ENCODE results near the gene UHRF1.
"Not testable (repeated sequence)": the region's sequence is repeated elsewhere in the genome, so short reads cannot be mapped to it uniquely, and the experiment has no call there.

UHRF1 gene

GRCh38 chr19:4879041-4879440 is 30.3 kb upstream of the UHRF1 start:
- H3K4me1 ChIP-seq (ENCODE audit: control insufficient read depth, insufficient read depth, low read length), result peaks cover 5% of the 10 kb centered on the region
- no peak overlapping the region for H3K9ac ChIP-seq (ENCODE audit: low read length)
- H3K27ac ChIP-seq (ENCODE audit: low read depth, low read length), result no peak overlapping the region
- no peaks in the 10 kb centered on the region for H3K36me3 ChIP-seq (ENCODE audit: control insufficient read depth, insufficient read depth, low read length)
- H3K27me3 ChIP-seq (ENCODE audit: control insufficient read depth, insufficient read depth, low read length), result no peaks in the 10 kb centered on the region
- no peak overlapping the region for H3K4me3 ChIP-seq (ENCODE audit: low read length)

DNA sequence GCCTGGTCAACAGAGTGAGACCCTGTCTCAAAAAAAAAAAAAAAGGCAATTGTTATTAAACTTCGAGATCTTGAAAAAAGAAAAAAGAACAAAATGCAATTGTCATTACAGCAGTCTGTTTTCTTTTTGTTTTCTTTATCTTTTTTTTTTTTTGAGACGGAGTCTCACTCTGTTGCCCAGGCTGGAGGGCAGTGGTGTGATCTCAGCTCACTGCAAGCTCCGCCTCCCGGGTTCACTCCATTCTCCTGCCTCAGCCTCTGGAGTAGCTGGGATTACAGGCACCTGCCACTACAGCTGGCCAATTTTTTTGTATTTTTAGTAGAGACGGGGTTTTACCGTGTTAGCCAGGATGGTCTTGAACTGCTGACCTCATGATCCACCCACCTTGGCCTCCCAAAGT is 26.4 kb upstream of the UHRF1 start:
- H3K27me3 ChIP-seq (ENCODE audit: control insufficient read depth, insufficient read depth, low read length); H3K27ac ChIP-seq (ENCODE audit: low read depth, low read length); H3K9ac ChIP-seq (ENCODE audit: low read length); H3K4me1 ChIP-seq (ENCODE audit: control insufficient read depth, insufficient read depth, low read length); H3K36me3 ChIP-seq (ENCODE audit: control insufficient read depth, insufficient read depth, low read length); H3K4me3 ChIP-seq (ENCODE audit: low read length): not testable (repeated sequence)

DNA sequence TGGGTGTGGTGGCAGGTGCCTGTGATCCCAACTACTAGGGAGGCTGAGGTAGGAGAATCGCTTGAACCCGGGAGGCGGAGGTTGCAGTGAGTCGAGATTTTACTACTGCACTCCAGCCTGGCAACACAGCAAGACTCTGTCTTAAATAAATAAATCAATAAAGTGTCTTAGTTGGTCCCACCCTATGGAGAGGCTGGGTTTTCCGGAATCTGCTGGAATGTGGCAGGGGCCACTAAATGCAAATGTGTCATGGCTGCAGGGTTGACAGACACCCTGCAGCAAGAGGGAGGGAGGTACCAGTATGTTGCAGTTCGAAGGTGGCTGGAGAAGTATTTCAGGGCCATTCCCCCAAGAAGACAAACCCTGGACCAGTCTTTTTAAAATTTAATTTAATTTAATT is 24.3 kb upstream of the UHRF1 start:
- not testable (repeated sequence) for H3K4me1 ChIP-seq (ENCODE audit: control insufficient read depth, insufficient read depth, low read length); H3K27ac ChIP-seq (ENCODE audit: low read depth, low read length); H3K9ac ChIP-seq (ENCODE audit: low read length); H3K36me3 ChIP-seq (ENCODE audit: control insufficient read depth, insufficient read depth, low read length); H3K4me3 ChIP-seq (ENCODE audit: low read length); H3K27me3 ChIP-seq (ENCODE audit: control insufficient read depth, insufficient read depth, low read length)

- not testable (repeated sequence) for H3K9ac ChIP-seq (ENCODE audit: low read length); H3K27ac ChIP-seq (ENCODE audit: low read depth, low read length); H3K4me1 ChIP-seq (ENCODE audit: control insufficient read depth, insufficient read depth, low read length); H3K36me3 ChIP-seq (ENCODE audit: control insufficient read depth, insufficient read depth, low read length); H3K4me3 ChIP-seq (ENCODE audit: low read length); H3K27me3 ChIP-seq (ENCODE audit: control insufficient read depth, insufficient read depth, low read length)
These were observed 21.5 kb upstream of the UHRF1 start for GRCh38 chr19:4887803-4888202.

DNA sequence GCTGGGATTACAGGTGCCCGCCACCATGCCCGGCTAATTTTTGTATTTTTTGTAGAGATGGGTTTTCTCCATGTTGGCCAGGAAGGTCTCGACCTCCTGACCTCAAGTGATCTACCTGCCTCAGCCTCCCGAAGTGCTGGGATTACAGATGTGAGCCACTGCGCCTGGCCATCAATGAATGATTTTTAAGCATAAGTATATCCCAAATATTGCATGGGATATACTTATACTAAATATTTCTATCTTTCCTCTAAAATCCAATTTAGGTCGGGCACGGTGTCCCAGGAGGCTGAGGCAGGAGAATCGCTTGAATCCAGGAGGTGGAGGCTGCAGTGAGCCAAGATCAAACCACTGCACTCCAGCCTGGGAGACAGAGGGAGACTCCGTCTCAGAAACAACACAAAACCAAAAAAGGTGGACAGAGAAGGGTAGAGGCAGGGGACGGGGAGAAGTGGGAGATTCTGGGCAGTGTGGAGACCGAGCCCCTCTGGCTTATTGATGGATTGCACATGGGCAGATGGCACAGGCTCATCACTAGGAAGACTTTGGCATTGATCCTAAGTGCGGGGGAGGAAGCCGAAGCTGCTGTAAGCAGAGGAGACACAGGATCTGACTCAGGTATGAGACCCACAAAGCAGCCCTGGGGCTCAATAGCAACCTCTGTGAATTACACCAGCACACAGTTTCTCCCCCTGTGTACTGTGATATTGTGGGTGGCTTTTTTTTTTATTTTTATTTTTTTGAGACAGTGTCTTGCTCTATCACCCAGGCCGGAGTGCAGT is 20.1 kb upstream of the UHRF1 start:
- H3K4me3 ChIP-seq (ENCODE audit: low read length), result no peak overlapping the region
- no peak overlapping the region for H3K27ac ChIP-seq (ENCODE audit: low read depth, low read length)
- H3K4me1 ChIP-seq (ENCODE audit: control insufficient read depth, insufficient read depth, low read length), result no peaks in the 10 kb centered on the region
- H3K36me3 ChIP-seq (ENCODE audit: control insufficient read depth, insufficient read depth, low read length), result no peaks in the 10 kb centered on the region
- H3K27me3 ChIP-seq (ENCODE audit: control insufficient read depth, insufficient read depth, low read length), result no peaks in the 10 kb centered on the region
- no peak overlapping the region for H3K9ac ChIP-seq (ENCODE audit: low read length)

- H3K4me3 ChIP-seq (ENCODE audit: low read length), result no peak overlapping the region
- no peak overlapping the region for H3K27ac ChIP-seq (ENCODE audit: low read depth, low read length)
- no peaks in the 10 kb centered on the region for H3K27me3 ChIP-seq (ENCODE audit: control insufficient read depth, insufficient read depth, low read length)
- no peaks in the 10 kb centered on the region for H3K4me1 ChIP-seq (ENCODE audit: control insufficient read depth, insufficient read depth, low read length)
- no peaks in the 10 kb centered on the region for H3K36me3 ChIP-seq (ENCODE audit: control insufficient read depth, insufficient read depth, low read length)
- no peak overlapping the region for H3K9ac ChIP-seq (ENCODE audit: low read length)
These were observed 18.2 kb upstream of the UHRF1 start for GRCh38 chr19:4891066-4891465.

DNA sequence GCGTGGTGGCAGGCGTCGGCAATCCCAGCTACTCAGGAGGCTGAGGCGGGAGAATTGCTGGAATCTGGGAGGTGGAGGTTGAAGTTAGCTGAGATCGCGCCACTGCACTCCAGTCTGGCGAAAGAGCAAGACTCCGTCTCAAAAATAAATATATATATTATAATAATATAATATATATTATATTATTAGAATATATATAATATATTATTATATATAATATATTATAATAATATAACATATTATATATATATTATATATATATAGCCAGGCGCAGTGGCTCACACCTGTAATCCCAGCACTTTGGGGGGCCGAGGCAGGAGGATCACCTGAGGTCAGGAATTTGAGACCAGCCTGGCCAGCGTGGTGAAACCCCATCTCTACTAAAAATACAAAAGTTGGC is 16.3 kb upstream of the UHRF1 start:
- not testable (repeated sequence) for H3K4me1 ChIP-seq (ENCODE audit: control insufficient read depth, insufficient read depth, low read length); H3K4me3 ChIP-seq (ENCODE audit: low read length); H3K36me3 ChIP-seq (ENCODE audit: control insufficient read depth, insufficient read depth, low read length); H3K27me3 ChIP-seq (ENCODE audit: control insufficient read depth, insufficient read depth, low read length); H3K27ac ChIP-seq (ENCODE audit: low read depth, low read length); H3K9ac ChIP-seq (ENCODE audit: low read length)

DNA sequence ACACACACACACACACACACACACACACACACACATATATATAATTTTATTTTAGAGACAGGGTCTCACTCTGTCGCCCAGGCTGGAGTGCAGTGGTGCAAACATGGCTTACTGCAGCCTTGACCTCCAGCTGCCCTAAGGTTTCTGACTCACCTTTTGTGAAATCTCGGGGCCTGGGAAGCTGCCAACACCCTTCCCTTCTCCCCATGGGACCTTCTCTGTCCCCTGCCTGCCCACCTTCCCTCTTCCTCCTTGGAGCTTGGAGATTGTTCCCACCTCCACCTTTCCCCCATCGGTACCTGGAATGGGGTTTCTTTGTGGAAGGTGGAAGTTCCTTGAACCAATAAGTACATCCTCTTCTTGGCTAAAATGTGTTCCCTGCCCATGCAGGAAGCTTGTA is 12.9 kb upstream of the UHRF1 start:
- H3K4me3 ChIP-seq (ENCODE audit: low read length), result no peak overlapping the region
- H3K27me3 ChIP-seq (ENCODE audit: control insufficient read depth, insufficient read depth, low read length), result no peaks in the 10 kb centered on the region
- H3K4me1 ChIP-seq (ENCODE audit: control insufficient read depth, insufficient read depth, low read length), result no peaks in the 10 kb centered on the region
- H3K9ac ChIP-seq (ENCODE audit: low read length), result no peak overlapping the region
- H3K27ac ChIP-seq (ENCODE audit: low read depth, low read length), result no peak overlapping the region
- H3K36me3 ChIP-seq (ENCODE audit: control insufficient read depth, insufficient read depth, low read length), result no peaks in the 10 kb centered on the region

- Histone ChIP-seq H3K36me3 (ENCODE audit: control insufficient read depth, insufficient read depth, low read length) (no peaks in the 10 kb centered on the region), H3K4me1 (ENCODE audit: control insufficient read depth, insufficient read depth, low read length) (no peaks in the 10 kb centered on the region), H3K4me3 (ENCODE audit: low read length) (no peak overlapping the region), H3K9ac (ENCODE audit: low read length) (no peak overlapping the region), H3K27me3 (ENCODE audit: control insufficient read depth, insufficient read depth, low read length) (no peaks in the 10 kb centered on the region), H3K27ac (ENCODE audit: low read depth, low read length) (no peak overlapping the region)
These were observed 12.2 kb upstream of the UHRF1 start for GRCh38 chr19:4897146-4897545.

- H3K27me3 ChIP-seq (ENCODE audit: control insufficient read depth, insufficient read depth, low read length); H3K4me3 ChIP-seq (ENCODE audit: low read length); H3K36me3 ChIP-seq (ENCODE audit: control insufficient read depth, insufficient read depth, low read length); H3K27ac ChIP-seq (ENCODE audit: low read depth, low read length); H3K9ac ChIP-seq (ENCODE audit: low read length); H3K4me1 ChIP-seq (ENCODE audit: control insufficient read depth, insufficient read depth, low read length): not testable (repeated sequence)
These were observed 8.4 kb upstream of the UHRF1 start for GRCh38 chr19:4900879-4901278.

- H3K27ac ChIP-seq (ENCODE audit: low read depth, low read length), result no peak within 1 kb of the TSS
- H3K4me3 ChIP-seq (ENCODE audit: low read length), result no peak within 1 kb of the TSS
- no peaks in the 10 kb centered on the region for H3K4me1 ChIP-seq (ENCODE audit: control insufficient read depth, insufficient read depth, low read length)
- no peak within 1 kb of the TSS for H3K9ac ChIP-seq (ENCODE audit: low read length)
- H3K27me3 ChIP-seq (ENCODE audit: control insufficient read depth, insufficient read depth, low read length), result no peaks in the 10 kb centered on the region
- H3K36me3 ChIP-seq (ENCODE audit: control insufficient read depth, insufficient read depth, low read length), result no peaks in the 10 kb centered on the region
These were observed 6.5 kb upstream of the UHRF1 start, which contains the start of gene ARRDC5 for GRCh38 chr19:4902796-4903195. Gene ARRDC5 (minus strand): TSS chr19:4902896. CDS start chr19:4902825, 71 bp downstream.

DNA sequence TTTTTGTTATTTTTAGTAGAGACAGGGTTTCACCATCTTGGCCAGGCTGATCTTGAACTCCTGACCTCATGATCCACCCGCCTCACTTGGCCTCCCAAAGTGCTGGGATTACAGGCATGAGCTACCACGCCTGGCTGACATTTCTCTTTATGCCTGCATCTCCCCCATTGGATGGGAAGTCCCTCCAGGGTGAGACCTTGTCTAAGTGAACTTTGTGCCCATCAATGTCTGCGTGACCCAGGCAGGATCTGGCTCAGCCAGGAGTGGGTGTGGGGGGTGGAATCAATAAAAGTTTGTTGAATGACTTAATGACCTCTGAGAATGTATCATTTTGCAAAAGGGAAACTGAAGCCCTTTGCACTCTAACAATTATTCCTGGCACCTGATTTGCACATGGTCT is 4.8 kb upstream of the UHRF1 start:
- H3K4me1 ChIP-seq (ENCODE audit: control insufficient read depth, insufficient read depth, low read length), result no peaks in the 10 kb centered on the region
- H3K27ac ChIP-seq (ENCODE audit: low read depth, low read length), result no peak overlapping the region
- no peaks in the 10 kb centered on the region for H3K27me3 ChIP-seq (ENCODE audit: control insufficient read depth, insufficient read depth, low read length)
- no peak overlapping the region for H3K4me3 ChIP-seq (ENCODE audit: low read length)
- H3K36me3 ChIP-seq (ENCODE audit: control insufficient read depth, insufficient read depth, low read length), result no peaks in the 10 kb centered on the region
- H3K9ac ChIP-seq (ENCODE audit: low read length), result no peak overlapping the region

DNA sequence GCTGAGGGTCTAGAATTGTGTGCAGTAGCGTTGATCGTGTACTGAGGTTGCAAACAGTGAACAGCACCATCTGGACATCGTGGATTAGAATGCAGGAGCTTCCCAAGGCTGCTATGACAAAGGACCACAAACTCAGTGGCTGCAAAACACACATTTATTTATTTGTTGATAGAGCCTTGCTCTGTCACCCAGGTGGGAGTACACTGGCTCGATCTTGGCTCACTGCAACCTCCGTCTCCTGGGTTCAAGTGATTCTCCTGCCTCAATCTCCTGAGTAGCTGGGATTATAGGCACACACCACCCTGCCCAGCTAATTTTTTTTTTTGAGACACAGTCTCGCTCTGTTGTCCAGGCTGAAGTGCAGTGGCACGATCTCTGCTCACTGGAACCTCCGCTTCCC is 2.3 kb upstream of the UHRF1 start:
- no peak overlapping the region for H3K9ac ChIP-seq (ENCODE audit: low read length)
- H3K4me1 ChIP-seq (ENCODE audit: control insufficient read depth, insufficient read depth, low read length), result no peaks in the 10 kb centered on the region
- H3K4me3 ChIP-seq (ENCODE audit: low read length), result no peak overlapping the region
- H3K36me3 ChIP-seq (ENCODE audit: control insufficient read depth, insufficient read depth, low read length), result no peaks in the 10 kb centered on the region
- H3K27me3 ChIP-seq (ENCODE audit: control insufficient read depth, insufficient read depth, low read length), result no peaks in the 10 kb centered on the region
- H3K27ac ChIP-seq (ENCODE audit: low read depth, low read length), result no peak overlapping the region

All from rectal smooth muscle tissue (tissue), 1 donor.